Pancreas (tissue), 10 donors: ENCODE measurements around the gene S100A11. TPM values are rescaled to one million over a fixed set of nuclear protein-coding genes. Genes with fewer than 3 reads are reported as not detected.

Experiments
- ATAC-seq, 4 donors: fragments of 200-7000 bp; cut with Tn5 transposase; one replicate each; pipeline versions ENCODE4 v1.8.0 to v1.9.1; 2020; ENCODE audit warnings: mild to moderate bottlenecking in 4 of 4, moderate library complexity in 4 of 4
- DNase-seq, 6 donors: peaks; one replicate each; pipeline ENCODE4 v3.0.0-alpha.2; 2020
- FAIRE-seq: peaks from 2 replicates; lab custom pipeline; 2012; peaks lifted over from hg19 to GRCh38; lab: Jason Lieb, UNC
- H3K27ac ChIP-seq, 4 donors: fragments of 200-600 bp; sonication (generic); 1 replicate in 3 of 4; 2 replicates in 1 of 4; pipeline versions ENCODE4 v1.5.0 to v1.8.0; 2020
- H3K27me3 ChIP-seq, 4 donors: fragments of 200-600 bp; one replicate each; pipeline ENCODE4 v1.8.0; 2021
- H3K36me3 ChIP-seq, 3 donors: fragments of 200-600 bp; sonication (generic) in 1 of 3; one replicate each; pipeline versions ENCODE4 v1.5.0 to v1.8.0; 2020 to 2021
- H3K4me1 ChIP-seq, 3 donors: fragments of 200-600 bp; one replicate each; pipeline ENCODE4 v1.8.0; 2021
- H3K4me3 ChIP-seq, 4 donors: fragments of 200-600 bp; sonication (generic) in 2 of 4; one replicate each; pipeline versions ENCODE4 v1.5.0 to v1.8.0; 2020 to 2021
- H3K9me3 ChIP-seq, 4 donors: fragments of 200-600 bp; one replicate each; pipeline ENCODE4 v1.8.0; 2021
- WGBS, 2 donors: extraction: QIAGEN DNeasy Blood & Tissue Kit; methylation state at CpG; one replicate each; pipeline ENCODE4 v1.1.7; 2013; 5-methylcytosine and 5-hydroxymethylcytosine counted together
- intact Hi-C, 3 donors: fragments of 100-400 bp; cut with DNase I; formaldehyde crosslinking; loops; one replicate each; pipeline versions ENCODE4 v1.11.1 to v1.14.2; 2022
- polyA plus RNA-seq, 2 donors: library from polyadenylated mRNA; stranded (reverse); fragments of 200-250 nt; gene quantifications; one replicate each; pipeline ENCODE4 v1.2.3, GENCODE V29; 2013
- total RNA-seq, 6 donors: library from RNA; stranded (reverse); fragmentation: NEBNext Ultra II Directional in 4 of 6; extraction: Animal tissue kit (Norgen Biotek cat#: 25700) in 4 of 6; gene quantifications; one replicate each; pipeline versions ENCODE4 v1.2.1 to v1.2.4, GENCODE V29; 2021 to 2023
- TF ChIP-seq, protein P1 (sequence below), 4 donors: fragments of 200-600 bp; sonication (generic) in 3 of 4; IDR thresholded peaks; one replicate each; pipeline versions ENCODE4 v1.5.0 to v1.8.0; 2021; ENCODE audit warnings: antibody characterized with exemption in 4 of 4
- donor health status: healthy with polysubstance abuse.
- donor health status: DM: no; HTN: no; CAD: no; lungs with moderate emphysema.
- donor health status: DM: no; HTN: no; CAD: no.
- donor health status: control.
- donor health status: control.
- donor health status: Bipolar disorder and iron deficiency.
- donor health status: DM: yes; HTN: yes; CAD: no.
- donor health status: DM: no; HTN: no; CAD: no.
- donor health status: DM: no; HTN: no; CAD: no.
- donor health status: DM: yes; HTN: yes; CAD: no.

Gene S100A11
- total and polyA plus RNA-seq, 8 donors, result 23.6 to 433 (median 132) TPM

DNA sequence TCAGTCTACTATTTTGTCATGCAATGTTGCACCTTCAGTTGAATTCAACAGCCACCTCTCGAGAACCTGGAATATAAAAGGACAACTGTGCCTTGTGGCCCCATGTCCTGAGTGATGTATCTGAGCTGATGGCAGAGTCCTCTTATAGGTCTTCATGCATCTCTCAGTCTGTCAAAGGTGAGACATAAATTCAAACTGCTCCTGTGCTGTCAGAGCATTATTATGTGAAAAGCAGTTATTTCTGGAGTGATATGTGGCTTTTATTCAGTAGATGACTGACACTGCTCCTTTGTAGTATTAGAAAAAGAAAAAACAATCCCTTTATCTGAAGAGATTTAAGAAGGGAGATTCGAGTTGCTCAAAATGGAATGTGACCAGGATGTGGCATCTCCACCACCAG, 51.5 kb downstream of the S100A11 start:
- intact Hi-C loops, result no loop called here
- H3K27me3 ChIP-seq, result no peaks in the 10 kb centered on the region
- no peak overlapping the region for H3K27ac ChIP-seq
- DNase-seq (no peak), ATAC-seq (no peak), FAIRE-seq (no peak)
- peaks cover 0 to 12% (median 9%) of the 10 kb centered on the region in 3 donors for H3K36me3 ChIP-seq
- no peaks in the 10 kb centered on the region for H3K9me3 ChIP-seq
- H3K4me3 ChIP-seq, result no peak overlapping the region
- WGBS, 2 donors, result 66 to 83% methylated on average over 2 of the region's 2 CpGs
- H3K4me1 ChIP-seq, result peaks cover 0 to 16% (median 6%) of the 10 kb centered on the region in 3 donors
- TF ChIP-seq, protein P1, sequence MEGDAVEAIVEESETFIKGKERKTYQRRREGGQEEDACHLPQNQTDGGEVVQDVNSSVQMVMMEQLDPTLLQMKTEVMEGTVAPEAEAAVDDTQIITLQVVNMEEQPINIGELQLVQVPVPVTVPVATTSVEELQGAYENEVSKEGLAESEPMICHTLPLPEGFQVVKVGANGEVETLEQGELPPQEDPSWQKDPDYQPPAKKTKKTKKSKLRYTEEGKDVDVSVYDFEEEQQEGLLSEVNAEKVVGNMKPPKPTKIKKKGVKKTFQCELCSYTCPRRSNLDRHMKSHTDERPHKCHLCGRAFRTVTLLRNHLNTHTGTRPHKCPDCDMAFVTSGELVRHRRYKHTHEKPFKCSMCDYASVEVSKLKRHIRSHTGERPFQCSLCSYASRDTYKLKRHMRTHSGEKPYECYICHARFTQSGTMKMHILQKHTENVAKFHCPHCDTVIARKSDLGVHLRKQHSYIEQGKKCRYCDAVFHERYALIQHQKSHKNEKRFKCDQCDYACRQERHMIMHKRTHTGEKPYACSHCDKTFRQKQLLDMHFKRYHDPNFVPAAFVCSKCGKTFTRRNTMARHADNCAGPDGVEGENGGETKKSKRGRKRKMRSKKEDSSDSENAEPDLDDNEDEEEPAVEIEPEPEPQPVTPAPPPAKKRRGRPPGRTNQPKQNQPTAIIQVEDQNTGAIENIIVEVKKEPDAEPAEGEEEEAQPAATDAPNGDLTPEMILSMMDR (IDR thresholded peaks at IDR 0.05), result no peak

GRCh38 chr1:151984313-151984956, 52.4 kb downstream of the S100A11 start:
- peaks cover 0 to 12% (median 9%) of the 10 kb centered on the region in 3 donors for H3K36me3 ChIP-seq
- no peaks in the 10 kb centered on the region for H3K27me3 ChIP-seq
- intact Hi-C loops, result no loop called here
- TF ChIP-seq, protein P1 (IDR thresholded peaks at IDR 0.05), result no peak
- no peak overlapping the region for H3K4me3 ChIP-seq
- H3K27ac ChIP-seq, result no peak overlapping the region
- FAIRE-seq, result no peak
- peaks cover 0 to 9% (median 0%) of the 10 kb centered on the region in 3 donors for H3K4me1 ChIP-seq
- 61 to 74% methylated on average over 1 of the region's 1 CpG for WGBS, 2 donors
- H3K9me3 ChIP-seq, result no peaks in the 10 kb centered on the region
- DNase-seq, result no peak
- no peak for ATAC-seq

Other genes starting within 250 kb of the S100A11 start
- 1 to 10 TPM; 2.6 to 7.5 (median 4.1) TPM for gene TDRKH, start 246.5 kb downstream of the S100A11 start, total RNA-seq
- gene TDRKH, start 246.5 kb downstream of the S100A11 start, polyA plus RNA-seq, result 1 to 10 TPM; 2.6 to 4.2 TPM
- gene LINGO4, start 231.6 kb downstream of the S100A11 start, total RNA-seq, result under 1 TPM; 0.15 to 0.52 (median 0.26) TPM
- under 1 TPM; 0.27 to 0.89 TPM for gene LINGO4, start 231.6 kb downstream of the S100A11 start, polyA plus RNA-seq
- 10 to 100 TPM; 11.9 to 28.8 (median 23.1) TPM for gene RORC, start 205.2 kb downstream of the S100A11 start, total RNA-seq
- 10 to 100 TPM; 17.1 to 36.7 TPM for gene RORC, start 205.2 kb downstream of the S100A11 start, polyA plus RNA-seq
- 1 to 10 TPM in 1 of 6 donors, under 1 TPM in 5; 0.35 to 1.2 (median 0.59) TPM for gene C2CD4D, start 197.2 kb downstream of the S100A11 start, total RNA-seq
- under 1 TPM; 0.40 to 0.68 TPM for gene C2CD4D, start 197.2 kb downstream of the S100A11 start, polyA plus RNA-seq
- under 1 TPM in 1 of 6 donors, not detected in 5; 0.17 TPM for gene THEM5, start 183.3 kb downstream of the S100A11 start, total RNA-seq
- gene THEM5, start 183.3 kb downstream of the S100A11 start, polyA plus RNA-seq, result not detected
- gene THEM4, start 127.5 kb downstream of the S100A11 start, total RNA-seq, result 10 to 100 TPM in 1 of 6 donors, 1 to 10 TPM in 5; 6.1 to 11.3 (median 8.0) TPM
- gene THEM4, start 127.5 kb downstream of the S100A11 start, polyA plus RNA-seq, result 10 to 100 TPM; 17.8 to 27.8 TPM
- gene S100A10, start 43.1 kb downstream of the S100A11 start, total RNA-seq, result 100 to 1,000 TPM in 2 of 6 donors, 10 to 100 TPM in 4; 34.3 to 211 (median 74.6) TPM
- 100 to 1,000 TPM; 203 to 269 TPM for gene S100A10, start 43.1 kb downstream of the S100A11 start, polyA plus RNA-seq
- not detected for gene TCHHL1, start 52.1 kb upstream of the S100A11 start, total RNA-seq
- not detected for gene TCHHL1, start 52.1 kb upstream of the S100A11 start, polyA plus RNA-seq
- gene TCHH, start 78.4 kb upstream of the S100A11 start, total RNA-seq, result under 1 TPM in 5 of 6 donors, not detected in 1; 0.03 to 0.06 (median 0.06) TPM
- under 1 TPM; 0.15 to 0.42 TPM for gene TCHH, start 78.4 kb upstream of the S100A11 start, polyA plus RNA-seq
- not detected for gene RPTN, start 122.2 kb upstream of the S100A11 start, total RNA-seq
- not detected for gene RPTN, start 122.2 kb upstream of the S100A11 start, polyA plus RNA-seq
- not detected for gene HRNR, start 187.2 kb upstream of the S100A11 start, total RNA-seq
- gene HRNR, start 187.2 kb upstream of the S100A11 start, polyA plus RNA-seq, result under 1 TPM; 0.02 to 0.04 TPM